ENCODE data around the gene ANKRD6. TPM values are rescaled to one million over a fixed set of nuclear protein-coding genes. Genes with fewer than 3 reads are reported as not detected.

Gene ANKRD6
- total RNA-seq, 1 experiment from 2014 or later: 5.6 TPM

- no peak overlapping the region for H3K4me3 ChIP-seq (ENCODE audit: low read length)
- no TSS peak for BruUV-seq (replicated peaks)
- H3F3A ChIP-seq (ENCODE audit: low read length, unreplicated experiment): no peaks in the 10 kb centered on the region
- peak; percentile 6 for DNase-seq
- intact Hi-C loops (cut with micrococcal nuclease): no loop called here
- no peak overlapping the region for H3K27ac ChIP-seq (ENCODE audit: low read length)
- POLR2A ChIA-PET (ENCODE audit: unreplicated experiment): no interaction called here
- H4K20me1 ChIP-seq (ENCODE audit: low read length): no peaks in the 10 kb centered on the region
- no peaks in the 10 kb centered on the region for H3K9me3 ChIP-seq (ENCODE audit: low read length)
- H3K9me2 ChIP-seq (replicated peaks; ENCODE audit: low read length): no peaks in the 10 kb centered on the region
- no peak overlapping the region for H3K9ac ChIP-seq (ENCODE audit: low read length)
- no peaks in the 10 kb centered on the region for H3K36me3 ChIP-seq (ENCODE audit: low read depth, low read length)
- H3K27me3 ChIP-seq (ENCODE audit: low read length): no peaks in the 10 kb centered on the region
- H2AFZ ChIP-seq (ENCODE audit: low read length): no peak overlapping the region
- peaks cover 15% of the 10 kb centered on the region; the same call in 1 of the 2 replicates for H3K4me1 ChIP-seq (ENCODE audit: insufficient read depth, low read length)
- CTCF ChIA-PET: no interaction called here
- TF ChIP-seq EZH2 (IDR thresholded peaks at IDR 0.05; ENCODE audit: low read length, unreplicated experiment): no peak
- no peak for TF ChIP-seq EZH2phosphoT487 (IDR thresholded peaks at IDR 0.05; ENCODE audit: borderline replicate concordance, low read length)
- TF ChIP-seq, protein P1, sequence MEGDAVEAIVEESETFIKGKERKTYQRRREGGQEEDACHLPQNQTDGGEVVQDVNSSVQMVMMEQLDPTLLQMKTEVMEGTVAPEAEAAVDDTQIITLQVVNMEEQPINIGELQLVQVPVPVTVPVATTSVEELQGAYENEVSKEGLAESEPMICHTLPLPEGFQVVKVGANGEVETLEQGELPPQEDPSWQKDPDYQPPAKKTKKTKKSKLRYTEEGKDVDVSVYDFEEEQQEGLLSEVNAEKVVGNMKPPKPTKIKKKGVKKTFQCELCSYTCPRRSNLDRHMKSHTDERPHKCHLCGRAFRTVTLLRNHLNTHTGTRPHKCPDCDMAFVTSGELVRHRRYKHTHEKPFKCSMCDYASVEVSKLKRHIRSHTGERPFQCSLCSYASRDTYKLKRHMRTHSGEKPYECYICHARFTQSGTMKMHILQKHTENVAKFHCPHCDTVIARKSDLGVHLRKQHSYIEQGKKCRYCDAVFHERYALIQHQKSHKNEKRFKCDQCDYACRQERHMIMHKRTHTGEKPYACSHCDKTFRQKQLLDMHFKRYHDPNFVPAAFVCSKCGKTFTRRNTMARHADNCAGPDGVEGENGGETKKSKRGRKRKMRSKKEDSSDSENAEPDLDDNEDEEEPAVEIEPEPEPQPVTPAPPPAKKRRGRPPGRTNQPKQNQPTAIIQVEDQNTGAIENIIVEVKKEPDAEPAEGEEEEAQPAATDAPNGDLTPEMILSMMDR (conservative IDR thresholded peaks at IDR 0.05; ENCODE audit: low read depth, low read length): no peak
- H3K79me2 ChIP-seq (ENCODE audit: low read length): no peaks in the 10 kb centered on the region
- ATAC-seq: no peak
- no peak overlapping the region for H3K4me2 ChIP-seq (ENCODE audit: low read length)
These were observed 76.0 kb downstream of the ANKRD6 start for GRCh38 chr6:89508755-89509563.

DNA sequence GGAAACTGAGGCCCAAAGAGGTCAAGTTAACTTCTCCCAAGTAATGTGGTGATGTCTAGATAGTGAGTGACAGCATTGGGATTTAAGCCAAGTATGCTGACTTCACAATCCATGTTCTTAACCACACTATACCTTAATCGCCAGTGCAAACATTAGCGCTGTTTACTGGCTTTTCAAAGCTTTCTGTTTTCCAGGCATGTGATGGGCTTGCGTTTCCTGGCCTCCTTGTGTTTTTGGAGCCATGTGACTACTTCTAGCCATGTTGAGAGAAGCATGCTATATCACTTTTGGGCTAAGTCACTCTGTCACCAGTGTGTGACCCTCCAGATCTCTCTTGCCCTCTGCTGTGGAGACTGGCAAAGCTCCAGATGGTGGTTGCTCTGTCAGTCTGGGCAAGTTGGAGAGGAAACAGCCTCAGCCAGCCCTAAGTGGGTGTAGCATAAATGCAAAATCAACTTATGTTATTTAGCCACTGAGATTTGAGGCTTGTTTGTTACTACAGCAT, 76.9 kb downstream of the ANKRD6 start:
- Histone ChIP-seq H3K9ac (ENCODE audit: low read length) (no peak overlapping the region), H3K9me3 (ENCODE audit: low read length) (no peaks in the 10 kb centered on the region), H4K20me1 (ENCODE audit: low read length) (no peaks in the 10 kb centered on the region), H3K4me2 (ENCODE audit: low read length) (peak overlapping the region; percentile 37), H3K9me2 (replicated peaks; ENCODE audit: low read length) (no peaks in the 10 kb centered on the region), H3K4me3 (ENCODE audit: low read length) (no peak overlapping the region), H3K36me3 (ENCODE audit: low read depth, low read length) (no peaks in the 10 kb centered on the region), H3K27ac (ENCODE audit: low read length) (peak overlapping the region; percentile 18; the same call in 1 of the 2 replicates), H3F3A (ENCODE audit: low read length, unreplicated experiment) (no peaks in the 10 kb centered on the region), H3K79me2 (ENCODE audit: low read length) (no peaks in the 10 kb centered on the region), H3K4me1 (ENCODE audit: insufficient read depth, low read length) (peaks cover 15% of the 10 kb centered on the region; the same call in 1 of the 2 replicates), H3K27me3 (ENCODE audit: low read length) (no peaks in the 10 kb centered on the region), H2AFZ (ENCODE audit: low read length) (0 out of 2 replicates have a peak overlapping the region, but pooled peaks have one; percentile 50)
- ChIA-PET CTCF (no interaction called here), POLR2A (ENCODE audit: unreplicated experiment) (no interaction called here)
- intact Hi-C loops (cut with micrococcal nuclease): no loop called here
- no peak for TF ChIP-seq EZH2phosphoT487 (IDR thresholded peaks at IDR 0.05; ENCODE audit: borderline replicate concordance, low read length)
- no peak for TF ChIP-seq EZH2 (IDR thresholded peaks at IDR 0.05; ENCODE audit: low read length, unreplicated experiment)
- TF ChIP-seq, protein P1 (conservative IDR thresholded peaks at IDR 0.05; ENCODE audit: low read depth, low read length): no peak
- ATAC-seq (peak; percentile 90), DNase-seq (peak; percentile 72)
- no TSS peak for BruUV-seq (replicated peaks)

- ChIA-PET CTCF (no interaction called here), POLR2A (ENCODE audit: unreplicated experiment) (no interaction called here)
- no peak overlapping the region for H3K9ac ChIP-seq (ENCODE audit: low read length)
- H3K9me3 ChIP-seq (ENCODE audit: low read length): no peaks in the 10 kb centered on the region
- no peaks in the 10 kb centered on the region for H3K27me3 ChIP-seq (ENCODE audit: low read length)
- no peaks in the 10 kb centered on the region for H3K36me3 ChIP-seq (ENCODE audit: low read depth, low read length)
- H3K9me2 ChIP-seq (replicated peaks; ENCODE audit: low read length): no peaks in the 10 kb centered on the region
- DNase-seq (no peak), ATAC-seq (no peak)
- no peaks in the 10 kb centered on the region for H4K20me1 ChIP-seq (ENCODE audit: low read length)
- H3F3A ChIP-seq (ENCODE audit: low read length, unreplicated experiment): no peaks in the 10 kb centered on the region
- TF ChIP-seq, protein P1 (conservative IDR thresholded peaks at IDR 0.05; ENCODE audit: low read depth, low read length): no peak
- TF ChIP-seq EZH2phosphoT487 (IDR thresholded peaks at IDR 0.05; ENCODE audit: borderline replicate concordance, low read length) (no peak), EZH2 (IDR thresholded peaks at IDR 0.05; ENCODE audit: low read length, unreplicated experiment) (no peak)
- H3K79me2 ChIP-seq (ENCODE audit: low read length): no peaks in the 10 kb centered on the region
- no TSS peak for BruUV-seq (replicated peaks)
- intact Hi-C loops (cut with micrococcal nuclease): no loop called here
- H3K4me2 ChIP-seq (ENCODE audit: low read length): peak overlapping the region; percentile 37
- H2AFZ ChIP-seq (ENCODE audit: low read length): no peak overlapping the region
- H3K4me1 ChIP-seq (ENCODE audit: insufficient read depth, low read length): peaks cover 15% of the 10 kb centered on the region; the same call in 1 of the 2 replicates
- no peak overlapping the region for H3K4me3 ChIP-seq (ENCODE audit: low read length)
- no peak overlapping the region for H3K27ac ChIP-seq (ENCODE audit: low read length)
These were observed 77.4 kb downstream of the ANKRD6 start for GRCh38 chr6:89510393-89510792.

Data from PC-3 (cell line).